ENCODE measurements around the gene FAT1.

FAT1 gene

DNA sequence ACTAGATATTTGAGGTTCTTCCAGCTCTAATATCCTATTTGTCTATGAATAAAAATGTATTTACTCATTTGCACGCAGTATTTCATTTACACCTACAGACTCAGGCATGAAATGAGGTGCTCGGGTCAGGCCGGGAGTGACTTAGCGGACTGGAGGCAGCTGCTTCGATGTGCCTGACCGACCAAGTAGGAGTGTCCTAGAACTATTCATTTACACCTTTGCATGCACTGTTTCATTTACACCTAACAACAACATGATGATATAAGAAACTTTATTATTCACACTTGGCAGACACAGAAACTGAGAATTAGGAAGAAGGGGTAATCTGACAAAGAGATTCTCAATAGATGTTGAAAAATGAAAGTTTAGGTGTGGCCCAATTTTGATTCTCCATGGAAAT, 28.7 kb upstream of the FAT1 start:
- Histone ChIP-seq H3K9ac (no peak overlapping the region), H3K4me3 (ENCODE audit: low read depth, low read length) (no peak overlapping the region), H3K36me3 (ENCODE audit: control insufficient read depth, insufficient read depth, low read length) (no peaks in the 10 kb centered on the region), H3K4me2 (ENCODE audit: low read length) (no peak overlapping the region), H3K79me2 (no peaks in the 10 kb centered on the region), H3K27me3 (ENCODE audit: control insufficient read depth, insufficient read depth, low read length) (no peaks in the 10 kb centered on the region), H2AFZ (no peak overlapping the region), H3K9me3 (ENCODE audit: control insufficient read depth, low read length) (no peaks in the 10 kb centered on the region), H3K27ac (no peak overlapping the region), H3K4me1 (no peaks in the 10 kb centered on the region)
- TF ChIP-seq, protein P1, sequence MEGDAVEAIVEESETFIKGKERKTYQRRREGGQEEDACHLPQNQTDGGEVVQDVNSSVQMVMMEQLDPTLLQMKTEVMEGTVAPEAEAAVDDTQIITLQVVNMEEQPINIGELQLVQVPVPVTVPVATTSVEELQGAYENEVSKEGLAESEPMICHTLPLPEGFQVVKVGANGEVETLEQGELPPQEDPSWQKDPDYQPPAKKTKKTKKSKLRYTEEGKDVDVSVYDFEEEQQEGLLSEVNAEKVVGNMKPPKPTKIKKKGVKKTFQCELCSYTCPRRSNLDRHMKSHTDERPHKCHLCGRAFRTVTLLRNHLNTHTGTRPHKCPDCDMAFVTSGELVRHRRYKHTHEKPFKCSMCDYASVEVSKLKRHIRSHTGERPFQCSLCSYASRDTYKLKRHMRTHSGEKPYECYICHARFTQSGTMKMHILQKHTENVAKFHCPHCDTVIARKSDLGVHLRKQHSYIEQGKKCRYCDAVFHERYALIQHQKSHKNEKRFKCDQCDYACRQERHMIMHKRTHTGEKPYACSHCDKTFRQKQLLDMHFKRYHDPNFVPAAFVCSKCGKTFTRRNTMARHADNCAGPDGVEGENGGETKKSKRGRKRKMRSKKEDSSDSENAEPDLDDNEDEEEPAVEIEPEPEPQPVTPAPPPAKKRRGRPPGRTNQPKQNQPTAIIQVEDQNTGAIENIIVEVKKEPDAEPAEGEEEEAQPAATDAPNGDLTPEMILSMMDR (IDR thresholded peaks at IDR 0.05) = no peak

- Histone ChIP-seq H3K4me1 (no peaks in the 10 kb centered on the region), H3K27ac (no peak overlapping the region), H3K4me2 (ENCODE audit: low read length) (no peak overlapping the region), H3K4me3 (ENCODE audit: low read depth, low read length) (no peak overlapping the region), H3K9ac (no peak overlapping the region), H2AFZ (no peak overlapping the region), H3K27me3 (ENCODE audit: control insufficient read depth, insufficient read depth, low read length) (no peaks in the 10 kb centered on the region), H3K9me3 (ENCODE audit: control insufficient read depth, low read length) (no peaks in the 10 kb centered on the region), H3K79me2 (no peaks in the 10 kb centered on the region), H3K36me3 (ENCODE audit: control insufficient read depth, insufficient read depth, low read length) (no peaks in the 10 kb centered on the region)
- TF ChIP-seq, protein P1 (IDR thresholded peaks at IDR 0.05) = no peak
Observed at GRCh38 chr4:186749611-186750281, 26.1 kb upstream of the FAT1 start.

- Histone ChIP-seq H3K36me3 (ENCODE audit: control insufficient read depth, insufficient read depth, low read length) (no peaks in the 10 kb centered on the region), H3K79me2 (no peaks in the 10 kb centered on the region), H3K4me3 (ENCODE audit: low read depth, low read length) (no peak overlapping the region), H3K27ac (no peak overlapping the region), H3K9me3 (ENCODE audit: control insufficient read depth, low read length) (no peaks in the 10 kb centered on the region), H2AFZ (no peak overlapping the region), H3K9ac (no peak overlapping the region), H3K4me2 (ENCODE audit: low read length) (no peak overlapping the region), H3K4me1 (no peaks in the 10 kb centered on the region), H3K27me3 (ENCODE audit: control insufficient read depth, insufficient read depth, low read length) (no peaks in the 10 kb centered on the region)
- TF ChIP-seq, protein P1 (IDR thresholded peaks at IDR 0.05) = no peak
Observed at GRCh38 chr4:186746581-186746980, 22.9 kb upstream of the FAT1 start.

DNA sequence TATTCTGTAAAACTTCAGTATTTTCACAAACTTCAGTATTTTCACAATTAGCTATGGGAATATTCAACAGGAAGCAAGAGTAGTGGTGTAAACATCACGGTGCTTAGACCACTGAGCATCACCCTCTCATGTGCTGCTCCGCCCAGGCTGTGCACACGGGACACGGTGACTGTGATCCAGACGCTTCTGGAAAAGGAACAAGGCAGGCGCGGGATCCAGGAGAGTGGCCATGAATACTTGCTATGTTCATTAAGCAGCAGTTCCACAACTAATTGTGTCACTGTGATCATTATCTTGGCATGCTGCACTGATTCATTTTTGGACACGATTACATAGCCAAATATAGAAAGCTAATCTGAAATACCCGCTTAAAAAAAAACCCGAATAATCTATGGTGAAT, 19.6 kb upstream of the FAT1 start:
- Histone ChIP-seq H3K27me3 (ENCODE audit: control insufficient read depth, insufficient read depth, low read length) (no peaks in the 10 kb centered on the region), H3K36me3 (ENCODE audit: control insufficient read depth, insufficient read depth, low read length) (no peaks in the 10 kb centered on the region), H3K79me2 (no peaks in the 10 kb centered on the region), H3K27ac (no peak overlapping the region), H2AFZ (no peak overlapping the region), H3K9me3 (ENCODE audit: control insufficient read depth, low read length) (no peaks in the 10 kb centered on the region), H3K4me1 (no peaks in the 10 kb centered on the region), H3K4me3 (ENCODE audit: low read depth, low read length) (no peak overlapping the region), H3K4me2 (ENCODE audit: low read length) (no peak overlapping the region), H3K9ac (no peak overlapping the region)
- TF ChIP-seq, protein P1 (IDR thresholded peaks at IDR 0.05) = no peak

GRCh38 chr4:186740822-186741221, 17.2 kb upstream of the FAT1 start:
- Histone ChIP-seq H3K4me3 (ENCODE audit: low read depth, low read length) (no peak overlapping the region), H3K4me1 (no peaks in the 10 kb centered on the region), H3K79me2 (no peaks in the 10 kb centered on the region), H3K9ac (no peak overlapping the region), H2AFZ (no peak overlapping the region), H3K36me3 (ENCODE audit: control insufficient read depth, insufficient read depth, low read length) (no peaks in the 10 kb centered on the region), H3K27ac (no peak overlapping the region), H3K9me3 (ENCODE audit: control insufficient read depth, low read length) (no peaks in the 10 kb centered on the region), H3K27me3 (ENCODE audit: control insufficient read depth, insufficient read depth, low read length) (no peaks in the 10 kb centered on the region), H3K4me2 (ENCODE audit: low read length) (no peak overlapping the region)
- TF ChIP-seq, protein P1 (IDR thresholded peaks at IDR 0.05) = no peak

Data from parathyroid adenoma (tissue), 2 donors.